Astrocyte of the spinal cord (primary cell): ENCODE measurements around the gene CELA2B.
"Not testable (repeated sequence)": the region's sequence is repeated elsewhere in the genome, so short reads cannot be mapped to it uniquely, and the experiment has no call there.

ENCODE experiments used
- DNase-seq: peaks from one replicate; pipeline ENCODE4 v3.0.0; 2011; ENCODE audit warnings: low read depth, low spot score
- H3K4me3 ChIP-seq: 2 replicates; pipeline ENCODE4 v1.5.1; 2011; ENCODE audit warnings: low read depth, mild to moderate bottlenecking, low read length, moderate library complexity
- in situ Hi-C: cut with HindIII; loops from 2 replicates; pipeline ENCODE4 v1.10.0; 2017; ENCODE audit warnings: low sequenced_read_pairs
- TF ChIP-seq, protein P1 (sequence below): IDR thresholded peaks from 2 replicates; pipeline ENCODE4 v1.5.1; 2012; ENCODE audit warnings: low read depth, mild to moderate bottlenecking, low read length, inconsistent platforms

Gene CELA2B

DNA sequence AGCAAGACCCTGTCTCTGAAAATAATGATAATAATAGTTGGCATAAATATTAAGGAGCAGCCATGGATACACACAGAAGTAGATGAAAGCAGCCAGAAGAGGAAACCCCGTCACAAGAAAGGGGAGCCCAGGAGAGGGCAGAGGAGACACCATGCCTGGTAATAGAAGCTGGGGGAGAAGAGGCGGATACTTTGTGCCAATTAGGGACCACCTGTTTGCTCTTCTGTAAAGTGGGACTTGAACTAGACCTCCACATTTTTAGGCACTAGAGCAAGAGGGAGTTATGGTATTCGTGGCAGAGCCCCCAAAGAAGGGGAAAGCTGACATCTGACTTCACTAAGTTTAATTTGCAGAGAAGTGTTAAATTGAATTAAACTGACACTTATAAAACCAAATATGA lies 12.5 kb downstream of the CELA2B start:
- H3K4me3 ChIP-seq = no peak overlapping the region
- in situ Hi-C loops = no loop called here
- TF ChIP-seq, protein P1, sequence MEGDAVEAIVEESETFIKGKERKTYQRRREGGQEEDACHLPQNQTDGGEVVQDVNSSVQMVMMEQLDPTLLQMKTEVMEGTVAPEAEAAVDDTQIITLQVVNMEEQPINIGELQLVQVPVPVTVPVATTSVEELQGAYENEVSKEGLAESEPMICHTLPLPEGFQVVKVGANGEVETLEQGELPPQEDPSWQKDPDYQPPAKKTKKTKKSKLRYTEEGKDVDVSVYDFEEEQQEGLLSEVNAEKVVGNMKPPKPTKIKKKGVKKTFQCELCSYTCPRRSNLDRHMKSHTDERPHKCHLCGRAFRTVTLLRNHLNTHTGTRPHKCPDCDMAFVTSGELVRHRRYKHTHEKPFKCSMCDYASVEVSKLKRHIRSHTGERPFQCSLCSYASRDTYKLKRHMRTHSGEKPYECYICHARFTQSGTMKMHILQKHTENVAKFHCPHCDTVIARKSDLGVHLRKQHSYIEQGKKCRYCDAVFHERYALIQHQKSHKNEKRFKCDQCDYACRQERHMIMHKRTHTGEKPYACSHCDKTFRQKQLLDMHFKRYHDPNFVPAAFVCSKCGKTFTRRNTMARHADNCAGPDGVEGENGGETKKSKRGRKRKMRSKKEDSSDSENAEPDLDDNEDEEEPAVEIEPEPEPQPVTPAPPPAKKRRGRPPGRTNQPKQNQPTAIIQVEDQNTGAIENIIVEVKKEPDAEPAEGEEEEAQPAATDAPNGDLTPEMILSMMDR = no peak
- DNase-seq = no peak

DNA sequence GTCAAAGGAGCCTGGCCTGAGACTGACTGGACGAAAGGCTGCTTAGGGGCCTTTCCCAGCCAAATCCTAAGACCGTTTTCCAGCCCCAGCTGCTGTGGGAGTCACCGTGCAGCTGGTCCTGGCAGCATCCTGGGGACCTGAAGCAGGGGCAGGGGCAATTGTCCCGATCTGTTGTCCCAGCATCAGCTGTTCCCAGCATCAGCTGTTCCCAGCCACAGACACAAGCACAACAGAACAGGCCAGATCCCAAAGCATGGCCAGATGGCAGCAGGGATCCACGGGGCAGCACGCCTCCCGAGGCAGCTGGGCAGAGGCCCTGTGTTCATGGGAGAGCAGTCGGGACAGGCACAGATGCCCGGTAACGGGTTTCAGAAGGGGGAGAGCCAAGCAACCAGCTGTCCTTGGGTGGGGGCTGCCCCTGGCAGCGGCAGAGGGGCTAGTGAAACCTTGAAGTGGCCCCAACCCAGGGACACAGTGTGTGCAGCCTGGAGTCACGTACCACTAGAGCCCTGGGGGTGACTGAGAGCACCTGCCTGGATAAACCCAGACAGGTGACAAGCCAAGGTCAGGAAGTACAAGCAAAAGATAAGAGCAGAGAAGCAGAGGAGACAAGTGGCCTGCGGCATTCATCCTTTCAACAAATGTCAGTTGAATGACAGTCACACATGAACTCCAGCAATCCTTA lies 13.3 kb downstream of the CELA2B start:
- no peak overlapping the region for H3K4me3 ChIP-seq
- TF ChIP-seq, protein P1 = no peak
- DNase-seq = no peak
- in situ Hi-C loops = no loop called here

DNA sequence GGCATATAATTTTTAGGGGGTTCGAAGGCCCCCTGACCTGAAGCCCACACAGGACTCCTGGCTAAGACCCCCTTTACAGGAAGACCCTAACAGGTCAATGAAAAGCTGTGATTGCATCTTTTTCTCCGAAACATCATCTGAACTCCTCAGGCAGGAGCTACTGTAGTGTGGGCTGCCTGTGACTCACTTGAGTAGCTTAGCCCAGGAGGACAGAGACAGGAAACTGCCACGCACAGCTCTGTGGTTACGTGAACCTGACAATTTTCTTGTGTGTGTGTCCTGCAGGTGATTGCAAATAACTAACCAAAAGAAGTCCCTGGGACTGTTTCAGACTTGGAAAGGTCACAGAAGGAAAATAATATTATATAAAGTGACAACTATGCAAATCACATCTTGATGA lies 15.1 kb downstream of the CELA2B start:
- H3K4me3 ChIP-seq, DNase-seq, in situ Hi-C loops: not testable (repeated sequence)

DNA sequence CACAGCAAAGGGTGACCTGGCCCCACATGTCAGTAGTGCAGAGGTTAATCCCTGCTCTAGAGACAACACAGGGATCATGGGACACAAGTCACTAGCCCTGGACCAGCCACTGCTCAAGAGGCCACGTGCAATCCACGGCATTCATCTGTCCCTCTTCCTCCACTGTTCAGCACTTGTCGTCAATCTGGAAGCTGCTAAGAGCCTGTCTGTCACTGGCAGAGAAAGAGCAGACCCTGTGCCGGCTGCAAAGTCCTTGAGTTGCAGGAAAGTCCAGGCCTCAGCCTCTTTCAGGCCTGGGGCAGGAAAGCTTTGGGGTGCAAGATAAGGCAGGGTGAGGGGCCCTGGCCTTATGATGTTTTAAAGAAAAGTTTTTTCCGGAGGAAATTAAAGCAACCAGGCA lies 16.7 kb downstream of the CELA2B start:
- no peak for DNase-seq
- in situ Hi-C loops = no loop called here
- TF ChIP-seq, protein P1 = no peak
- H3K4me3 ChIP-seq = no peak overlapping the region

DNA sequence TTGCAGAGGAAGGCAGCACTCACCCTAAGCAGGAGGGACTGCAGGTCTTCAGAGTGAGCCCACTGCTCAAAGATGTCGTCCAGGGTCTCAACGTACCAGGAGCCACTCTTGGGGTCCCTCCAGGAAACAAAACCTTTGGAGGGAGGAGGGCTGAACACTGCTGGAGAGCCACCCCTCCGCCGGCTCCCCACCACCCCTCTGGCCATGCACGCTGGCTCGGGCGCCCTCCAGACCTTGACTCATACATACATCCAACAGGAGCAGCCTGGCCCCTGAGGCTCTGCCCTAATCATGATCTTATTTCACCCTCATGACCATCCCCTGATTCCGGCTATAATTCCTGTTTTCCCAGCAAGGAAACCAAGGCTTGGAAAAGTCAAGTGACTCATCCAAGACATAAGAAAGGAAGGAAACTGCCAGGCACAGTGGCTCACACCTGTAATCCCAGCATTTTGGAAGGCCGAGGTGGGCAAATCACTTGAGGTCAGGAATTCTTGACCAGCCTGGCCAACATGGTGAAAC lies 18.0 kb downstream of the CELA2B start:
- in situ Hi-C loops = no loop called here
- no peak for DNase-seq
- TF ChIP-seq, protein P1 = no peak
- no peak overlapping the region for H3K4me3 ChIP-seq

DNA sequence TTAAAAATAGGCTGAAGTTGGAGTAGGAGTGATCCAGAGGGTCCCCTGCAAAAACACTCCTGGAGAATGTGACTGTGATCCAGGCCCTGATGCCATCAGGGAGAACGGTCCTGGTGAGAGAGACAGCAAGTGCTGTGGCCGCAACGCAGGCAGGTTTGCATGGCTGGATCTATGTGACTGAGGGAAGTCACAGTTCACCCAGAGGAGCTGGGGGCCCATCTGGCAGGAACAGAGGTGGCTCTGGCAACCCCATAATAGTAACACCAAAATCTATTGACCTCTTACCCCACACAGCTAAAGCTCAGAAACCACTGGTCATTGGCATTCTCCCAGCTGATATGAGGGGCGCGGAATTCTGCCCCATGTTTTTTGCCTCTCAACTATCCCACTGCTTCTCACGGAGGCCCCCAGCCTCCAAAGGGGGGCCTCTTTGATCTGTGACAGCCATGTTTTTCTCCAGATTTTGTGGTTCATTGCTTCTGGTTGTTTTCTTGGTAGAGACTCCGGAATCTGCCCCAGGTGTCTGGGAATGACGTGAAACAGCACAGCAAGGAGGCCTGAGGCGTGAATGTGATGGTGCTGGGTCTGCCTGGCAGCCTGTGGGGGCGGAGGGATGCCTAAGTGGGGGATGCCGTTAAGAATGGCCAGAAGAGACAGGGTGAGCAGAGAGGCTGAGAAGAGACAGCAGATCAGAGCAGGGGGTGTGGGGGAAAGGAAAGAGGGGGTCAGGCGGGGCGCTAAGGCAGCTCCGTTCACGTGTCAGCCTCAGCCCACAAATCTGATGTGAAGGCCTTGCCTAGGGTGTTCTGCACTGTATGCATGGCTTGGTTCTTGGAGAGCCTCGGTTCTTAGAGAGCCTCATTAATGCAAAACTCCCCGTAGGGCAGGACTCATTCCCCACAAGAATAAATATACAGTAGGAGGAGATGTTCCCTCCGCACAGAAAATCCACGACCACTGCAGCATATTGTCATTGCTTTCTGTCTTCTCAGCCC lies 24.6 kb downstream of the CELA2B start:
- no peak overlapping the region for H3K4me3 ChIP-seq
- TF ChIP-seq, protein P1 = no peak
- in situ Hi-C loops = no loop called here
- no peak for DNase-seq
